ENCODE measurements around the gene IRF8. TPM values are rescaled to one million over a fixed set of nuclear protein-coding genes. Genes with fewer than 3 reads are reported as not detected.

The IRF8 gene
- total and polyA plus RNA-seq, 3 experiments from 2014 or later, result 2.1 to 22.0 (median 19.2) TPM

DNA sequence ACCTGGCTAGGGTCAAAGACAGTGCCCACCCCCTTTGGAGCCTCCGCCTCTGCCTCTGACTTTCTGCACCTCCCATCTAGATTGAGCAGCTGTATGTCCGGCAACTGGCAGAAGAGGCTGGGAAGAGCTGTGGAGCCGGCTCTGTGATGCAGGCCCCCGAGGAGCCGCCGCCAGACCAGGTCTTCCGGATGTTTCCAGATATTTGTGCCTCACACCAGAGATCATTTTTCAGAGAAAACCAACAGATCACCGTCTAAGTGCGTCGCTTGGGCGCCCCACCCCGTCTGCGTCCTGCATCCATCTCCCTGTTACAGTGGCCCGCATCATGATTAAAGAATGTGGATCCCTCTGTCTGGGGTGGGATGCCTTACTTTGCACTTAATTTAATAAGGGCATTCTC is 22.1 kb downstream of the IRF8 start:
- Histone ChIP-seq H3K4me3 (ENCODE audit: low read length) (no peak overlapping the region), H3K9me3 (ENCODE audit: low read length) (no peaks in the 10 kb centered on the region), H3K27ac (ENCODE audit: low read depth, low read length) (no peak overlapping the region), H3K27me3 (ENCODE audit: insufficient read depth, low read length, poor library complexity, severe bottlenecking) (no peaks in the 10 kb centered on the region), H3K36me3 (ENCODE audit: insufficient read depth, low read length) (no peaks in the 10 kb centered on the region), H3K4me1 (ENCODE audit: insufficient read depth, low read length) (no peaks in the 10 kb centered on the region)
- no peaks in the 10 kb centered on the region for H3K9me3 Mint-ChIP-seq
- no peak overlapping the region for H3K27ac Mint-ChIP-seq
- POLR2A ChIA-PET, result no interaction called here
- no peak overlapping the region for H3K4me3 Mint-ChIP-seq
- H3K27me3 Mint-ChIP-seq, result peaks cover 0 to 2% of the 10 kb centered on the region in 2 donors
- peaks cover 0 to 4% (median 1%) of the 10 kb centered on the region in 3 donors for H3K36me3 Mint-ChIP-seq
- DNase-seq, result no peak
- H3K4me1 Mint-ChIP-seq, result peaks cover 2 to 7% (median 3%) of the 10 kb centered on the region in 3 donors
- CTCF ChIA-PET, result no interaction called here

DNA sequence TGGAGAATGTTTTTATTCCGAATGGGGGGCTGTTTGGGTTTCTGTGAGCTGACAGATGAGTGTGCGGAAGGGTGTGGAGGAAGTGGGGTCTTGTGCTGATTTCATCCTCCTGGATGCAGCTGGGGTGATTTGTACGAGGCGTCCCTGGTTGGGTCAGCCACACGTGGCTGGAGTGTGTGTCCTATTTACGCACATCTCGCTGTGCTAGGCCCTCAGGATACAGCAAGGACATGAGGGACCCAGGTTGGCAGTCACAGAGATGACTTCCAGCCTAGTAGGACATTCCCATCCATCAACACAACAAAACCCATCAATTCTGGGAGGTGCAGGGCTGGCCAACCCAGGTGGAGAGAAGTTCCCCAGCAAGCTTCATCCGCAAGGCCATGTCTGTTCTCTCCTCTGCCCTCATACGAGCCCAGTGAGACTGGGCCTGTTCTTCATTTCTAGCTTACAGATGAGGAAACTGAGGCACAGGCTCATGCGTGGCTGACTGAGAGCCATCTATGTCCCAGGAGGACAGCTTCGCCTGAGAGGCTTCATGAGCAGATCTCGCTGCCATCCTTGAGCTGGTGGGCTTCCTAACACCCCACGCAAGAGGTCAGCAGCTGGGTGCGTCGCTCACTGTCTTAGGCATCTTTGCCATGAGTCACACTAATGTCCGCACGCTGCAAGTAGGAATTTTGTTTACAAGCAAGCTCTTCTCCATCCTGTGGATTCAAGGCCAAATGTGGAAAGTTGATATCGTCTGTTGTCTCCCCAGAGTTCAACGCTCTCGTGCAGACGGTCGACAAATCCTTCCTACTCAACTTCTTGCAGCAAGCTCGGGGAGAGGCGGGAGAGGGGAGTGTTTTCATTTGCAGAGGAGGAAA is 24.4 kb downstream of the IRF8 start:
- Mint-ChIP-seq H3K27me3 (peaks cover 4 to 5% of the 10 kb centered on the region in 2 donors), H3K4me1 (no peaks in the 10 kb centered on the region), H3K4me3 (no peak overlapping the region), H3K9me3 (no peaks in the 10 kb centered on the region), H3K36me3 (peaks cover 0 to 2% (median 1%) of the 10 kb centered on the region in 3 donors), H3K27ac (no peak overlapping the region)
- ChIA-PET CTCF (interaction anchor here (1.6 kb wide), 1 partner anchor 102 kb away, joined by 7 read pairs; no protein-coding TSS in a partner anchor), POLR2A (no interaction called here)
- Histone ChIP-seq H3K27ac (ENCODE audit: low read depth, low read length) (no peak overlapping the region), H3K36me3 (ENCODE audit: insufficient read depth, low read length) (no peaks in the 10 kb centered on the region), H3K9me3 (ENCODE audit: low read length) (no peaks in the 10 kb centered on the region), H3K27me3 (ENCODE audit: insufficient read depth, low read length, poor library complexity, severe bottlenecking) (no peaks in the 10 kb centered on the region), H3K4me1 (ENCODE audit: insufficient read depth, low read length) (no peaks in the 10 kb centered on the region), H3K4me3 (ENCODE audit: low read length) (no peak overlapping the region)
- no peak for DNase-seq

DNA sequence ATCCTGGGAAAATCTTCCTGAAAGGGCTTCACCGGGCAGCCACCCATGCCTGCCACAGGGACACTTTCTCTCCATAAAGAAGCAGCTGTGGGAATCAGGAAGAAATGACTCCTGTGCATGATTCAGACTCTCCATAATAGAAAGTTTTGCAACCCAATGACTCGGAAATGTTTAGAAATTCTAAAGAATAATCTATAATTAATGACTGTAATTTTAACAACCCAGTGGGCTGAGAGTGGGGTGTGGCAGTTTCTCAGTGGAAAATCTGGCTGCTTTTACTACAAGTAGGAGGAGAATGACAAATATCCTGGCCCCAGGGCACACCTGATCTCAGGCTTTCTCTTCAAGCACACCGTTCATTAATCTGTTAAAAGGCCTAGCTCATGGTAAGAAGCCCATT is 25.7 kb downstream of the IRF8 start:
- Mint-ChIP-seq H3K9me3 (no peaks in the 10 kb centered on the region), H3K27ac (no peak overlapping the region), H3K27me3 (peaks cover 4 to 5% of the 10 kb centered on the region in 2 donors), H3K36me3 (peaks cover 0 to 1% (median 0%) of the 10 kb centered on the region in 3 donors), H3K4me1 (no peaks in the 10 kb centered on the region), H3K4me3 (no peak overlapping the region)
- Histone ChIP-seq H3K27ac (ENCODE audit: low read depth, low read length) (no peak overlapping the region), H3K9me3 (ENCODE audit: low read length) (no peaks in the 10 kb centered on the region), H3K4me1 (ENCODE audit: insufficient read depth, low read length) (no peaks in the 10 kb centered on the region), H3K27me3 (ENCODE audit: insufficient read depth, low read length, poor library complexity, severe bottlenecking) (no peaks in the 10 kb centered on the region), H3K4me3 (ENCODE audit: low read length) (no peak overlapping the region), H3K36me3 (ENCODE audit: insufficient read depth, low read length) (no peaks in the 10 kb centered on the region)
- ChIA-PET POLR2A (no interaction called here), CTCF (interaction anchor here (1.6 kb wide), 1 partner anchor 103 kb away, joined by 7 read pairs; no protein-coding TSS in a partner anchor)
- no peak for DNase-seq

DNA sequence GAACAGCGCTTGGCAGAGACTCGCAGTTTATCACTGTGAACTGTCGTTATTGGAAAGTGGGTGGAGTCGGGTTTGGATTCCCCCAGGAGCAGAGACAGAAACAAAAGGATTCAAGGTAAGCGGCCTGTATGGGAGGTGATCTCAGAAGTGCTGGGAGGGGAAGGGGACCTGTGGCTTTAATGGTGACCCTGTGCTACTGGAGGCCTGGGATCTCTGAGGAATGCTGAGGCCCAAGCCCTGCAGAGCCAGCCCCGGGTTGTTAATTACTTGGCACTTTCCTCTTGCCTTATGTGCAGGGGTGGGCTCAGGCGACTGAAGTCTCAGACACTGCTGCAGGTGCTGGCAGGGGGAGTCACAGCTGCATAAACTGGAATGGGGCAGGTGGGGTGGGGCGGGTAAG is 27.4 kb downstream of the IRF8 start:
- no peak overlapping the region for H3K4me3 ChIP-seq (ENCODE audit: low read length)
- H3K27me3 ChIP-seq (ENCODE audit: insufficient read depth, low read length, poor library complexity, severe bottlenecking), result no peaks in the 10 kb centered on the region
- no peaks in the 10 kb centered on the region for H3K9me3 Mint-ChIP-seq
- H3K4me1 Mint-ChIP-seq, result no peaks in the 10 kb centered on the region
- no peaks in the 10 kb centered on the region for H3K36me3 ChIP-seq (ENCODE audit: insufficient read depth, low read length)
- ChIA-PET POLR2A (interaction anchor here (0.6 kb wide), 1 partner anchor 56 kb away, joined by 3 read pairs; no protein-coding TSS in a partner anchor), CTCF (no interaction called here)
- peaks cover 4 to 5% of the 10 kb centered on the region in 2 donors for H3K27me3 Mint-ChIP-seq
- no peak for DNase-seq
- no peaks in the 10 kb centered on the region for H3K36me3 Mint-ChIP-seq
- no peaks in the 10 kb centered on the region for H3K4me1 ChIP-seq (ENCODE audit: insufficient read depth, low read length)
- no peak overlapping the region for H3K4me3 Mint-ChIP-seq
- H3K9me3 ChIP-seq (ENCODE audit: low read length), result no peaks in the 10 kb centered on the region
- H3K27ac Mint-ChIP-seq, result no peak overlapping the region
- no peak overlapping the region for H3K27ac ChIP-seq (ENCODE audit: low read depth, low read length)

DNA sequence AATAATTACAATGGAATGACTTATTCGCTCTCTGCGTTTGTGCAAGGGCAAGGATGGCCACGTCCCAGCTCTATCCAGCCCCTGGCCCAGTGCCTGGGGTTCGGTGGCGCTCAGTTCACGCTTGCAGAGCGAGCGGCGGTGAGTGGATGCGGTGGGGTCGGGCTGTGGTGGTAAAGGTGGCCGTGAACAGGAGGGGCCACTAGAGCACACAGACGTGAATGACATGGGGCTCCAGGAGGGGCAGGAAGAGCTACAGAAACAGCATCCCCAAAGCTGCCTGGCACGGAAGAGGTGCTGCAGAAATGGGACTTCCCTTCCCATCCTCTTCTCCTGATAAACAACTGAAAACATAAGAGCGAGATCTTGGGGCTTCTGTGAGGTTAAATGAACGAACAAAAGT is 28.4 kb downstream of the IRF8 start:
- H3K36me3 ChIP-seq (ENCODE audit: insufficient read depth, low read length), result no peaks in the 10 kb centered on the region
- no peak overlapping the region for H3K4me3 ChIP-seq (ENCODE audit: low read length)
- H3K36me3 Mint-ChIP-seq, result no peaks in the 10 kb centered on the region
- no peaks in the 10 kb centered on the region for H3K27me3 ChIP-seq (ENCODE audit: insufficient read depth, low read length, poor library complexity, severe bottlenecking)
- H3K4me3 Mint-ChIP-seq, result peak overlapping the region in 1 of 7 donors; percentile 38
- ChIA-PET CTCF (no interaction called here), POLR2A (no interaction called here)
- H3K4me1 ChIP-seq (ENCODE audit: insufficient read depth, low read length), result no peaks in the 10 kb centered on the region
- no peaks in the 10 kb centered on the region for H3K4me1 Mint-ChIP-seq
- H3K9me3 ChIP-seq (ENCODE audit: low read length), result no peaks in the 10 kb centered on the region
- H3K27me3 Mint-ChIP-seq, result peaks cover 4 to 5% of the 10 kb centered on the region in 2 donors
- no peak overlapping the region for H3K27ac ChIP-seq (ENCODE audit: low read depth, low read length)
- H3K27ac Mint-ChIP-seq, result no peak overlapping the region
- DNase-seq, result no peak
- H3K9me3 Mint-ChIP-seq, result no peaks in the 10 kb centered on the region

DNA sequence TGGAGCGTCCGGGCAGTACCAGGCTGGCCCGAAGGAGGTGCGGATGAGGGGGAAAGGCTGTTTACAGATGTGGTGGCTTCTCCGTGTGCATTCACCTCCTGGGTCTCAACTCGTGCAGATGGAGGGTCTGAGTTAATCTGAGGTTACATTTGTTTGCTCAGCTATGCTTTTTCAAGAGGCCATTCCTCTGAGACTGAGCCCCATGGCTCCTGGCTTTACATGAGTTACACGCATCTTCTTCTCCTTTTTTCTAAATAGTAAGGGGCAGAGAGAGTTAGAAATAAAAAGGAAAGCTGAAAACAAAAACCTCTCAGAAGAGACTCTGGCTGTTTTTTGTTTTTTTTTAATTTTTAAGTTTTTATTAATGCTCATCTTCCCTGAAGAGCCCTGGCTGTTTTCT is 29.0 kb downstream of the IRF8 start:
- no peak for DNase-seq
- Mint-ChIP-seq H3K27ac (peak overlapping the region in 1 of 8 donors; percentile 48), H3K9me3 (no peaks in the 10 kb centered on the region), H3K4me1 (no peaks in the 10 kb centered on the region), H3K27me3 (peaks cover 4 to 5% of the 10 kb centered on the region in 2 donors), H3K4me3 (no peak overlapping the region), H3K36me3 (no peaks in the 10 kb centered on the region)
- CTCF ChIA-PET, result no interaction called here
- Histone ChIP-seq H3K27ac (ENCODE audit: low read depth, low read length) (no peak overlapping the region), H3K4me1 (ENCODE audit: insufficient read depth, low read length) (no peaks in the 10 kb centered on the region), H3K9me3 (ENCODE audit: low read length) (no peaks in the 10 kb centered on the region), H3K27me3 (ENCODE audit: insufficient read depth, low read length, poor library complexity, severe bottlenecking) (no peaks in the 10 kb centered on the region), H3K4me3 (ENCODE audit: low read length) (no peak overlapping the region), H3K36me3 (ENCODE audit: insufficient read depth, low read length) (no peaks in the 10 kb centered on the region)
- POLR2A ChIA-PET, result no interaction called here

DNA sequence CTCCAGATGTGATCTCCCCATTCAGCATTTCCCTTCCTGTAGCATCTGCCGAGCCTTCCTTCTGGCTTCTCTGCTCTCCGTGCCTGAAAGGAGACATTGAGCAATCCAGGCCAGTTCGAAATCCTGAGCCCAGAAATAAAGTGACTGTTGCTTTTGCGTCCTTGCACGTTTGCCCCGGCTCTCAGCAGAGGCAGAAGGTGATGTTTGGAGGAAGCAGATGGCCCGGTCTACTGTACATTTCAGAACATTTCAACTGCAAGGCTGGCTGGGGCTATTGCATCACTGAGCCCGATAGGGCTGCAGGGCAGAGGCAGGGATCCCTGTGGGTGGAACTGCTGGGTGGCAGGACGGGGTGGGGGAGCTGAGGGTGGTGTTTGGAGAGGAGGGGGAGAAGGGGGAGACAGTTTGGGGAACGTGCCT is 29.4 kb downstream of the IRF8 start:
- peak overlapping the region in 2 of 8 donors; percentile 12 to 20 for H3K27ac Mint-ChIP-seq
- H3K4me1 ChIP-seq (ENCODE audit: insufficient read depth, low read length), result no peaks in the 10 kb centered on the region

DNA sequence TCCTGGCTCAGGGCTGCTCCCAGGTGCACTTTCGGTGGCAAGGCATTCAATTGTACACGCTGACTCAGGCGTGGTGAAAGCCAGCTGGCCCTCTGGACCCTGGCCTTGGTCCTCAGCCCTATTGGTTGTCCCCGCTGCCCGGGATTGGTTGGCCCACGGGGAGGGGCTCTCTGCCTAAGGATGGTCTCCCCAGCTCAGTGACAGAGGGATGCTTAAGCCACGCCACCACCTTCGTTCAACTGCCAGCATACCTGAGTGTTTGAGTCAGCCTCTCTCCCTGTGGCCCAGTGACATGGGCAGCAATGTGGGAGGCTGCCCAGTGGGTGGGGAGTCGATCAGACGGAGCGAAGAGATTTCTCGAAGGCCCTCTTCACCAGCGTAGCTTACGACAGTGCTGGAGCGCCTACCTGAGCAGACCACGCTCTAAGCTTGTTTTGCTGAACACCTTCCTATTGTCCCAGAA is 30.3 kb downstream of the IRF8 start:
- Histone ChIP-seq H3K9me3 (ENCODE audit: low read length) (no peaks in the 10 kb centered on the region), H3K36me3 (ENCODE audit: insufficient read depth, low read length) (no peaks in the 10 kb centered on the region), H3K4me1 (ENCODE audit: insufficient read depth, low read length) (no peaks in the 10 kb centered on the region), H3K4me3 (ENCODE audit: low read length) (no peak overlapping the region), H3K27ac (ENCODE audit: low read depth, low read length) (no peak overlapping the region), H3K27me3 (ENCODE audit: insufficient read depth, low read length, poor library complexity, severe bottlenecking) (no peaks in the 10 kb centered on the region)
- ChIA-PET POLR2A (no interaction called here), CTCF (interaction anchor here (0.6 kb wide), 1 partner anchor 108 kb away, joined by 4 read pairs; no protein-coding TSS in a partner anchor)
- no peak overlapping the region for H3K4me3 Mint-ChIP-seq
- peaks cover 4 to 5% of the 10 kb centered on the region in 2 donors for H3K27me3 Mint-ChIP-seq
- no peak overlapping the region for H3K27ac Mint-ChIP-seq
- no peaks in the 10 kb centered on the region for H3K9me3 Mint-ChIP-seq
- H3K4me1 Mint-ChIP-seq, result peaks cover 7 to 10% (median 10%) of the 10 kb centered on the region in 3 donors
- no peaks in the 10 kb centered on the region for H3K36me3 Mint-ChIP-seq
- no peak for DNase-seq

More for the DNA sequence above, 29.4 kb downstream of the IRF8 start:
- no peak overlapping the region for H3K4me3 ChIP-seq (ENCODE audit: low read length)
- DNase-seq, result no peak
- H3K36me3 ChIP-seq (ENCODE audit: insufficient read depth, low read length), result no peaks in the 10 kb centered on the region
- Mint-ChIP-seq H3K4me1 (peaks cover 0 to 2% (median 1%) of the 10 kb centered on the region in 3 donors), H3K36me3 (no peaks in the 10 kb centered on the region), H3K9me3 (no peaks in the 10 kb centered on the region), H3K4me3 (no peak overlapping the region), H3K27me3 (peaks cover 4 to 5% of the 10 kb centered on the region in 2 donors)
- POLR2A ChIA-PET, result no interaction called here
- H3K27ac ChIP-seq (ENCODE audit: low read depth, low read length), result no peak overlapping the region
- CTCF ChIA-PET, result no interaction called here
- H3K27me3 ChIP-seq (ENCODE audit: insufficient read depth, low read length, poor library complexity, severe bottlenecking), result no peaks in the 10 kb centered on the region
- no peaks in the 10 kb centered on the region for H3K9me3 ChIP-seq (ENCODE audit: low read length)
